GM12878 (cell line): Measurements from ENCODE around the gene TMEM94. TPM values are rescaled to one million over a fixed set of nuclear protein-coding genes. Genes with fewer than 3 reads are reported as not detected.

ENCODE experiments used
- ATF7 ChIP-seq: fragments of 450-650 bp; IDR thresholded peaks from 2 replicates; pipeline ENCODE4 v1.6.1; 2016; ENCODE audit warnings: low read depth, mild to moderate bottlenecking
- BMI1 ChIP-seq: fragments of 450-650 bp; IDR thresholded peaks from 2 replicates; pipeline ENCODE4 v1.6.1; 2016; ENCODE audit warnings: mild to moderate bottlenecking, moderate library complexity, borderline replicate concordance
- BRCA1 ChIP-seq: IDR thresholded peaks from 2 replicates; pipeline ENCODE4 v1.6.1; 2011; ENCODE audit warnings: low read depth, low read length, improper control_type of control experiment
- CHD2 ChIP-seq: IDR thresholded peaks from 2 replicates; pipeline ENCODE4 v1.6.1; 2011; ENCODE audit warnings: low read depth, low read length, improper control_type of control experiment, borderline replicate concordance
- ESRRA ChIP-seq: IDR thresholded peaks from 2 replicates; pipeline ENCODE4 v1.6.1; 2012; ENCODE audit warnings: mild to moderate bottlenecking, low read length, improper control_type of control experiment
- FOXM1 ChIP-seq: IDR thresholded peaks from 2 replicates; pipeline ENCODE4 v1.6.1; 2012; ENCODE audit warnings: low read depth, mild to moderate bottlenecking, inconsistent platforms, low read length, moderate library complexity
- GABPA ChIP-seq: IDR thresholded peaks from 2 replicates; pipeline ENCODE4 v1.6.1; 2014; ENCODE audit warnings: antibody characterized with exemption, low read depth, mild to moderate bottlenecking, inconsistent platforms
- IKZF1 ChIP-seq: fragments of 450-650 bp; conservative IDR thresholded peaks from 2 replicates; pipeline ENCODE4 v1.6.1; 2017; ENCODE audit warnings: antibody characterized with exemption, mild to moderate bottlenecking
- LARP7 ChIP-seq: fragments of 450-650 bp; IDR thresholded peaks from 2 replicates; pipeline ENCODE4 v1.6.1; 2017; ENCODE audit warnings: mild to moderate bottlenecking
- MTA2 ChIP-seq: fragments of 450-650 bp; IDR thresholded peaks from 2 replicates; pipeline ENCODE4 v1.6.1; 2016; ENCODE audit warnings: low read depth, mild to moderate bottlenecking, moderate library complexity
- MYC ChIP-seq: IDR thresholded peaks from 2 replicates; pipeline ENCODE4 v1.6.1; 2011; ENCODE audit warnings: mild to moderate bottlenecking, low read length, moderate library complexity, inconsistent platforms; ENCODE audit not compliant: insufficient read depth, insufficient replicate concordance, insufficient read length, severe bottlenecking
- NR2C2 ChIP-seq: IDR thresholded peaks from 2 replicates; pipeline ENCODE4 v1.6.1; 2011; ENCODE audit warnings: borderline replicate concordance, low read depth; ENCODE audit not compliant: control insufficient read depth, insufficient read length
- POLR2AphosphoS2 ChIP-seq: IDR thresholded peaks from 2 replicates; pipeline ENCODE4 v1.6.1; 2011; ENCODE audit warnings: low read depth, mild to moderate bottlenecking, low read length, improper control_type of control experiment, moderate library complexity
- POLR2AphosphoS5 ChIP-seq: IDR thresholded peaks from 2 replicates; pipeline ENCODE4 v1.6.1; 2011; ENCODE audit warnings: mild to moderate bottlenecking, low read length, inconsistent platforms
- RAD51 ChIP-seq: fragments of 450-650 bp; IDR thresholded peaks from 2 replicates; pipeline ENCODE4 v1.6.1; 2016; ENCODE audit warnings: moderate library complexity, mild to moderate bottlenecking, inconsistent platforms
- RB1 ChIP-seq: fragments of 450-650 bp; formaldehyde crosslinking; IDR thresholded peaks from 2 replicates; pipeline ENCODE4 v1.6.1; 2017; ENCODE audit warnings: mild to moderate bottlenecking, borderline replicate concordance
- SMARCA5 ChIP-seq: fragments of 450-650 bp; IDR thresholded peaks from 2 replicates; pipeline ENCODE4 v1.6.1; 2017; ENCODE audit warnings: mild to moderate bottlenecking
- SREBF2 ChIP-seq: IDR thresholded peaks from 2 replicates; pipeline ENCODE4 v1.6.1; 2012; ENCODE audit warnings: mild to moderate bottlenecking, low read length
- SUZ12 ChIP-seq: fragments of 200-600 bp; sonication (generic); IDR thresholded peaks from one replicate; pipeline ENCODE4 v1.6.1; 2018; ENCODE audit warnings: antibody characterized with exemption, mild to moderate bottlenecking; ENCODE audit not compliant: unreplicated experiment
- TCF12 ChIP-seq: IDR thresholded peaks from 2 replicates; pipeline ENCODE4 v1.6.1; 2011; ENCODE audit warnings: low read depth, mild to moderate bottlenecking, low read length
- WRNIP1 ChIP-seq: IDR thresholded peaks from 2 replicates; pipeline ENCODE4 v1.6.1; 2011; ENCODE audit warnings: low read depth, low read length, improper control_type of control experiment, borderline replicate concordance
- ZNF217 ChIP-seq: fragments of 450-650 bp; IDR thresholded peaks from 2 replicates; pipeline ENCODE4 v1.6.1; 2017; ENCODE audit warnings: antibody characterized with exemption, mild to moderate bottlenecking
- ZNF274 ChIP-seq: IDR thresholded peaks from one replicate; pipeline ENCODE4 v1.8.0; 2011; ENCODE audit not compliant: insufficient read length, insufficient read depth
- ZNF622 ChIP-seq: fragments of 450-650 bp; IDR thresholded peaks from 2 replicates; pipeline ENCODE4 v1.6.1; 2017; ENCODE audit warnings: mild to moderate bottlenecking, inconsistent platforms
- ZSCAN29 ChIP-seq: fragments of 450-650 bp; IDR thresholded peaks from 2 replicates; pipeline ENCODE4 v1.6.1; 2017; ENCODE audit warnings: mild to moderate bottlenecking, moderate library complexity
- ZZZ3 ChIP-seq: IDR thresholded peaks from 2 replicates; pipeline ENCODE4 v1.6.1; 2011; ENCODE audit warnings: low read depth; ENCODE audit not compliant: control insufficient read depth, insufficient read length
- polyA plus RNA-seq, 11 experiments: library from polyadenylated mRNA; depleted of rRNA in 4 of 11; unstranded in 6 of 11; stranded (reverse) in 5 of 11; fragments of >200 nt; fragmentation: Nextera tagmentation in 4 of 11; fragmentation: Illumina TruSeq in 1 of 11; extraction: Ambion mirVana in 4 of 11; extraction: Trizol in 1 of 11; gene quantifications; 1 replicate in 1 of 11; 2 replicates in 10 of 11; pipeline versions ENCODE4 v1.2.1 to v1.2.3, GENCODE V29; 2011 to 2016; ENCODE audit warnings: inconsistent platforms in 2 of 11, missing spikeins in 2 of 11, low read depth in 1 of 11
- total RNA-seq, 4 experiments: library from RNA; depleted of rRNA in 3 of 4; stranded (reverse); fragments of >200 nt in 3 of 4; fragmentation: Illumina TruSeq in 1 of 4; extraction: Trizol in 1 of 4; gene quantifications; 2 replicates each; pipeline versions ENCODE4 v1.2.1 to v1.2.3, GENCODE V29; 2013 to 2021
- TF ChIP-seq, protein P1 (sequence below): IDR thresholded peaks from 2 replicates; pipeline ENCODE4 v1.6.1; 2012; ENCODE audit warnings: low read depth, low read length, improper control_type of control experiment
- TF ChIP-seq, protein P2 (sequence below): fragments of 450-650 bp; IDR thresholded peaks from 2 replicates; pipeline ENCODE4 v1.6.1; 2017; ENCODE audit warnings: mild to moderate bottlenecking, moderate library complexity
- TF ChIP-seq, protein P3 (sequence below): fragments of 450-650 bp; IDR thresholded peaks from 2 replicates; pipeline ENCODE4 v1.6.1; 2016; ENCODE audit warnings: mild to moderate bottlenecking

TMEM94 gene
- total and polyA plus RNA-seq, 10 of the 15 experiments (the other 5 are each of a cell fraction or from before 2014, with no cell fraction given): 0.31 to 70.7 (median 24.4) TPM

DNA sequence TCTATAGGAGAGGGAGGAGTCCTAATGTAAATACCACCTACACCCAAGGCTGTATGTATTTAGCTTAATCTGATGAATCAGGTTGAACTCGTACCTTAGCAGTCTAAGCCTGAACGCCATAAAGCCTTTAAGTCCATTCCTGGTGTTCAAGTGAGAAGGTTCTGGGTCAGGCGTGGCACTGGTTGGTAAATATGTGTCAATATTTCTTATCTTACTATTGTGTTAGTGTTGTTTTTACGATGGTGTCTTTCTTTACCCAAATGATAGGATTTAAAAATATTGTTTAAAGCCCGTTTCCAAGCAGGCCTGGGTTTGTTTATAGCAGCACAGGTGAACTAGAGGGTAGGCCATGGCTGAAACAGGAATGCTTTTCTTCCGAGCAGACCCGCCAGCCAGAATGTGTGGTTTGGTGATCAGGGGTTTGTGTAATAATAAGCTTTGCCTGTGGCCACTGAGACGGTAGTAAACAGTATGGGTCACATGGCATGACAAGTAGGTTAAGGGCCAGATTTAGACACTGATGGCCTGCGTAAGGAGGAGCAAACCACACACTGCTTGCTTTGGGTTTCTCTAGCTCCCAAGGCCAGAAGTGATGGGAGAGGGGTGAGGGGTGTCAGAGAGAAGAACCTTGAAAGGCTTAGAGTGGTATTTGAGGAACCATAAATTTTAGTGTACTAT is 3.3 kb downstream of the TMEM94 start (continued):
- no peak for TF ChIP-seq GABPA
- TF ChIP-seq MYC: no peak
- TF ChIP-seq, protein P1, sequence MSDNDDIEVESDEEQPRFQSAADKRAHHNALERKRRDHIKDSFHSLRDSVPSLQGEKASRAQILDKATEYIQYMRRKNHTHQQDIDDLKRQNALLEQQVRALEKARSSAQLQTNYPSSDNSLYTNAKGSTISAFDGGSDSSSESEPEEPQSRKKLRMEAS: peak; percentile 77
- TF ChIP-seq SUZ12: no peak
- TF ChIP-seq ZZZ3: no peak
- peak; percentile 67 for TF ChIP-seq MTA2
- no peak for TF ChIP-seq SMARCA5
- no peak for TF ChIP-seq TCF12
- no peak for TF ChIP-seq RB1
- TF ChIP-seq RAD51: peak; percentile 92
- TF ChIP-seq FOXM1: no peak
- TF ChIP-seq ZNF274: no peak
- no peak for TF ChIP-seq NR2C2
- TF ChIP-seq ZSCAN29: no peak
- TF ChIP-seq, protein P2, sequence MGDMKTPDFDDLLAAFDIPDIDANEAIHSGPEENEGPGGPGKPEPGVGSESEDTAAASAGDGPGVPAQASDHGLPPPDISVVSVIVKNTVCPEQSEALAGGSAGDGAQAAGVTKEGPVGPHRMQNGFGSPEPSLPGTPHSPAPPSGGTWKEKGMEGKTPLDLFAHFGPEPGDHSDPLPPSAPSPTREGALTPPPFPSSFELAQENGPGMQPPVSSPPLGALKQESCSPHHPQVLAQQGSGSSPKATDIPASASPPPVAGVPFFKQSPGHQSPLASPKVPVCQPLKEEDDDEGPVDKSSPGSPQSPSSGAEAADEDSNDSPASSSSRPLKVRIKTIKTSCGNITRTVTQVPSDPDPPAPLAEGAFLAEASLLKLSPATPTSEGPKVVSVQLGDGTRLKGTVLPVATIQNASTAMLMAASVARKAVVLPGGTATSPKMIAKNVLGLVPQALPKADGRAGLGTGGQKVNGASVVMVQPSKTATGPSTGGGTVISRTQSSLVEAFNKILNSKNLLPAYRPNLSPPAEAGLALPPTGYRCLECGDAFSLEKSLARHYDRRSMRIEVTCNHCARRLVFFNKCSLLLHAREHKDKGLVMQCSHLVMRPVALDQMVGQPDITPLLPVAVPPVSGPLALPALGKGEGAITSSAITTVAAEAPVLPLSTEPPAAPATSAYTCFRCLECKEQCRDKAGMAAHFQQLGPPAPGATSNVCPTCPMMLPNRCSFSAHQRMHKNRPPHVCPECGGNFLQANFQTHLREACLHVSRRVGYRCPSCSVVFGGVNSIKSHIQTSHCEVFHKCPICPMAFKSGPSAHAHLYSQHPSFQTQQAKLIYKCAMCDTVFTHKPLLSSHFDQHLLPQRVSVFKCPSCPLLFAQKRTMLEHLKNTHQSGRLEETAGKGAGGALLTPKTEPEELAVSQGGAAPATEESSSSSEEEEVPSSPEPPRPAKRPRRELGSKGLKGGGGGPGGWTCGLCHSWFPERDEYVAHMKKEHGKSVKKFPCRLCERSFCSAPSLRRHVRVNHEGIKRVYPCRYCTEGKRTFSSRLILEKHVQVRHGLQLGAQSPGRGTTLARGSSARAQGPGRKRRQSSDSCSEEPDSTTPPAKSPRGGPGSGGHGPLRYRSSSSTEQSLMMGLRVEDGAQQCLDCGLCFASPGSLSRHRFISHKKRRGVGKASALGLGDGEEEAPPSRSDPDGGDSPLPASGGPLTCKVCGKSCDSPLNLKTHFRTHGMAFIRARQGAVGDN: peak; percentile 88
- no peak for TF ChIP-seq BRCA1
- TF ChIP-seq SREBF2: no peak
- no peak for TF ChIP-seq POLR2AphosphoS5
- TF ChIP-seq ZNF622: no peak
- 0 out of 2 replicates have a peak, but pooled peaks have one; percentile 16 for TF ChIP-seq LARP7
- TF ChIP-seq POLR2AphosphoS2: 0 out of 2 replicates have a peak, but pooled peaks have one; percentile 28
- TF ChIP-seq BMI1: no peak
- TF ChIP-seq, protein P3, sequence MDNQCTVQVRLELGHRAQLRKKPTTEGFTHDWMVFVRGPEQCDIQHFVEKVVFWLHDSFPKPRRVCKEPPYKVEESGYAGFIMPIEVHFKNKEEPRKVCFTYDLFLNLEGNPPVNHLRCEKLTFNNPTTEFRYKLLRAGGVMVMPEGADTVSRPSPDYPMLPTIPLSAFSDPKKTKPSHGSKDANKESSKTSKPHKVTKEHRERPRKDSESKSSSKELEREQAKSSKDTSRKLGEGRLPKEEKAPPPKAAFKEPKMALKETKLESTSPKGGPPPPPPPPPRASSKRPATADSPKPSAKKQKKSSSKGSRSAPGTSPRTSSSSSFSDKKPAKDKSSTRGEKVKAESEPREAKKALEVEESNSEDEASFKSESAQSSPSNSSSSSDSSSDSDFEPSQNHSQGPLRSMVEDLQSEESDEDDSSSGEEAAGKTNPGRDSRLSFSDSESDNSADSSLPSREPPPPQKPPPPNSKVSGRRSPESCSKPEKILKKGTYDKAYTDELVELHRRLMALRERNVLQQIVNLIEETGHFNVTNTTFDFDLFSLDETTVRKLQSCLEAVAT: peak; percentile 56; the same call in 1 of the 2 replicates
- peak; percentile 76 for TF ChIP-seq CHD2
- peak; percentile 75 for TF ChIP-seq ATF7
- TF ChIP-seq ZNF217: no peak
- TF ChIP-seq WRNIP1: no peak
- peak; percentile 59 for TF ChIP-seq IKZF1
- TF ChIP-seq ESRRA: no peak
